ENCODE results near the gene CHST6.

The CHST6 gene

DNA sequence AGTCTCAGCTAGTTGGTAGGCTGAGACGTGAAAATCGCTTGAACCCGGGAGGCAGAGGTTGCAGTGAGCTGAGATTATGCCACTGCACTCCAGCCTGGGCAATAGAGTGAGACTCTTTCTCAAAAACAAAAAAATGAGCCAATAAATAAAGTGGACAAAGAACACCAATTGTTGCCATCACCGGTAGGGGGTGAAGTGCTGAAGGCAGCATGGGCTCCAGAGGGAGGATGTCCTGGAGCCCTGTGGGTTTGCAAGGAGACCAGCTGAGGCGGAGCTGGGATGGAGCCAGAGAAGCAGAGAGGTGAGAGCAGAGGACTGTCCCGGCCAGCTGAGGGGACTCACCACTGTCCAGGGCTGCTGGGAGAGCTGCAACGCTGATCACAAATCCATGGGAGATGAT lies 13.8 kb downstream of the CHST6 start:
- TF ChIP-seq CTCF (conservative IDR thresholded peaks at IDR 0.05; ENCODE audit: low read length): no peak
- DNase-seq (ENCODE audit: low read depth): no peak
- no peak overlapping the region for H3K4me3 ChIP-seq (ENCODE audit: low read length)

GRCh38 chr16:75479421-75479990 lies 15.7 kb downstream of the CHST6 start:
- no peak for DNase-seq (ENCODE audit: low read depth)
- TF ChIP-seq CTCF (conservative IDR thresholded peaks at IDR 0.05; ENCODE audit: low read length): no peak
- H3K4me3 ChIP-seq (ENCODE audit: low read length): no peak overlapping the region

DNA sequence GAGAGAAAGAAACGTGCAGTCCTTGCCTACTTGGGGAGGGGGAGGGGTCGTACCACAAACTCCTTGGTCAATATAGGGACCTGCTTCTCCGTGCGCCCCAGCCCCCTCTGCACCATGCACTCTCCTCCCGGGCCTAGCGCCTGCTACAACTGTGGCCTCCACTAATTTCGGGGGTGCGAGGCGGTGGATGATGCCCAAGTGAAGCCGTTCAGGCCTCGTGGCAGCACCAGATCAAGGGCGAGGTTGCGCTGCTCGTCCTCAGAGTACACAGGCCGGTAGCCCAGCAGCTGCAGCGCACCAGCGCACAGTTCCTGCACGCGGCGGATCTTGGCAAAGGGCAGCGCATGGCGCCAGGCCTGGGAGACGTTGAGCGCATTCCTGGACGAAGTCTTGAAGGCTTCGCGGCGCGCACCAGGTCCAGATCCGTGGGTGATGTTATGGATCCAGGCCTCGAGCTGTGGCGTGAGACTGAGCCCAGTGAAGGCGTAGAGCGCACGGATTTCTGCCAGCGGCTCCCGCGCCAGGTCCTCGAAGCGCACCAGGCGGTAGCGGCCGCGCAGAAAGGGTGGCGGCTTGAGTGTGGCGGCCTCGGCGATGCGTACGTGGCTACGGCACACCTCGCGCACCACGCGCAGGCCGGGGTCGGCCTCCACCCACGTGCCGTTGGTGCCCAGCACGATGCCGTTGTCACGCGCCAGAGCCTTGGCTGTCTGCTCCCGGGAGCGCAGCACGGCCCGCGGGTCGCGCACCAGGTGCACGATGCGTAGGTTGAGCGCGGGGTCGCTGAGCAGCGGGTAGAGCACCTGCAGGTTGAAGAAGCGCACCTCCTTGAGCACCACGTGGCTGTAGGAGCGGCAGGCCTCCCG lies 16.5 kb downstream of the CHST6 start:
- H3K4me3 ChIP-seq (ENCODE audit: low read length): no peak overlapping the region
- TF ChIP-seq CTCF (conservative IDR thresholded peaks at IDR 0.05; ENCODE audit: low read length): no peak

GRCh38 chr16:75477680-75478473 lies 17.4 kb downstream of the CHST6 start:
- H3K4me3 ChIP-seq (ENCODE audit: low read length): no peak overlapping the region
- DNase-seq (ENCODE audit: low read depth): no peak
- no peak for TF ChIP-seq CTCF (conservative IDR thresholded peaks at IDR 0.05; ENCODE audit: low read length)

More for the DNA sequence above, 16.5 kb downstream of the CHST6 start:
- no peak for DNase-seq (ENCODE audit: low read depth)

GRCh38 chr16:75476817-75477216 lies 18.4 kb downstream of the CHST6 start:
- no peak for DNase-seq (ENCODE audit: low read depth)
- no peak overlapping the region for H3K4me3 ChIP-seq (ENCODE audit: low read length)
- no peak for TF ChIP-seq CTCF (conservative IDR thresholded peaks at IDR 0.05; ENCODE audit: low read length)

GRCh38 chr16:75475420-75475847 lies 19.8 kb downstream of the CHST6 start:
- no peak for DNase-seq (ENCODE audit: low read depth)
- TF ChIP-seq CTCF (conservative IDR thresholded peaks at IDR 0.05; ENCODE audit: low read length): no peak
- no peak overlapping the region for H3K4me3 ChIP-seq (ENCODE audit: low read length)

All from AG10803 (cell line).